Measurements from ENCODE around the gene NAGS.

DNA sequence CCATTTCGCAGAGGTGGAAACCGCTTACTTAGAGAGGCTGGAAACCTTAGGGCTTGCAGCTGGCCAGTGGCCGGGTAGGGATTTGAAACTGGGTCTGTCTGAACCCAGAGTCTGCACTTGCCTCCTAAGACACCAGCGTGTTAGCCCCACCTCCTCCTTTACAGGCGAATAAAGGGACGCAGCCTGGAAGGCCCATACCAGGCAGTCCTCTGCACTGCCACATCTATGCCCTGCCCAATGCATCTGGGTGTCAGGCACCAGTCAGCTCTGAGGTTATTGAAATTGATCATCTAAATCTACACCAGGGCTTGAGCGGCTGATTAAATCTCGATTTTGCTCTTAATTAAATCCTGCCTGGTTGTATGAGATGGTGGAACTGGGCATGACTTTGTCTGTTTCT is 19.9 kb upstream of the NAGS start:
- TF ChIP-seq, protein P1, sequence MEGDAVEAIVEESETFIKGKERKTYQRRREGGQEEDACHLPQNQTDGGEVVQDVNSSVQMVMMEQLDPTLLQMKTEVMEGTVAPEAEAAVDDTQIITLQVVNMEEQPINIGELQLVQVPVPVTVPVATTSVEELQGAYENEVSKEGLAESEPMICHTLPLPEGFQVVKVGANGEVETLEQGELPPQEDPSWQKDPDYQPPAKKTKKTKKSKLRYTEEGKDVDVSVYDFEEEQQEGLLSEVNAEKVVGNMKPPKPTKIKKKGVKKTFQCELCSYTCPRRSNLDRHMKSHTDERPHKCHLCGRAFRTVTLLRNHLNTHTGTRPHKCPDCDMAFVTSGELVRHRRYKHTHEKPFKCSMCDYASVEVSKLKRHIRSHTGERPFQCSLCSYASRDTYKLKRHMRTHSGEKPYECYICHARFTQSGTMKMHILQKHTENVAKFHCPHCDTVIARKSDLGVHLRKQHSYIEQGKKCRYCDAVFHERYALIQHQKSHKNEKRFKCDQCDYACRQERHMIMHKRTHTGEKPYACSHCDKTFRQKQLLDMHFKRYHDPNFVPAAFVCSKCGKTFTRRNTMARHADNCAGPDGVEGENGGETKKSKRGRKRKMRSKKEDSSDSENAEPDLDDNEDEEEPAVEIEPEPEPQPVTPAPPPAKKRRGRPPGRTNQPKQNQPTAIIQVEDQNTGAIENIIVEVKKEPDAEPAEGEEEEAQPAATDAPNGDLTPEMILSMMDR (IDR thresholded peaks at IDR 0.05) = no peak
- TF ChIP-seq CHD2 (IDR thresholded peaks at IDR 0.05; ENCODE audit: low read length, partially characterized antibody) (no peak), EP300 (IDR thresholded peaks at IDR 0.05) (no peak), TP53 (CRISPR knock-in tag; IDR thresholded peaks at IDR 0.05) (no peak), SREBF2 (IDR thresholded peaks at IDR 0.05) (no peak), KDM1A (IDR thresholded peaks at IDR 0.05; ENCODE audit: low read depth) (no peak), POLR2A (IDR thresholded peaks at IDR 0.05; ENCODE audit: low read length) (no peak), MAZ (IDR thresholded peaks at IDR 0.05; ENCODE audit: borderline replicate concordance, low read depth, low read length) (no peak)
- TF ChIP-seq, protein P2, sequence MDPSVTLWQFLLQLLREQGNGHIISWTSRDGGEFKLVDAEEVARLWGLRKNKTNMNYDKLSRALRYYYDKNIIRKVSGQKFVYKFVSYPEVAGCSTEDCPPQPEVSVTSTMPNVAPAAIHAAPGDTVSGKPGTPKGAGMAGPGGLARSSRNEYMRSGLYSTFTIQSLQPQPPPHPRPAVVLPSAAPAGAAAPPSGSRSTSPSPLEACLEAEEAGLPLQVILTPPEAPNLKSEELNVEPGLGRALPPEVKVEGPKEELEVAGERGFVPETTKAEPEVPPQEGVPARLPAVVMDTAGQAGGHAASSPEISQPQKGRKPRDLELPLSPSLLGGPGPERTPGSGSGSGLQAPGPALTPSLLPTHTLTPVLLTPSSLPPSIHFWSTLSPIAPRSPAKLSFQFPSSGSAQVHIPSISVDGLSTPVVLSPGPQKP (IDR thresholded peaks at IDR 0.05; ENCODE audit: low read depth, low read length) = no peak
